GM18499 (cell line): ENCODE results near the gene OSBPL10.
A peak's percentile ranks its signal among the peaks of the same experiment; 100 is the strongest.

Experiments
- ATAC-seq: cut with Tn5 transposase; IDR thresholded peaks from one replicate; pipeline ENCODE4 v1.9.1; 2021; ENCODE audit warnings: moderate number of reproducible peaks; ENCODE audit not compliant: insufficient read depth, unreplicated experiment

The OSBPL10 gene

GRCh38 chr3:31929826-31930502 is 51.1 kb downstream of the OSBPL10 start:
- ATAC-seq, result no peak

GRCh38 chr3:31927811-31928210 is 53.3 kb downstream of the OSBPL10 start:
- ATAC-seq, result no peak

- ATAC-seq, result no peak
Observed at GRCh38 chr3:31926543-31926942, 54.5 kb downstream of the OSBPL10 start.

- ATAC-seq, result no peak
Observed at GRCh38 chr3:31925271-31925630, 55.8 kb downstream of the OSBPL10 start.

GRCh38 chr3:31924610-31925270 is 56.3 kb downstream of the OSBPL10 start:
- no peak for ATAC-seq

GRCh38 chr3:31922962-31923361 is 58.1 kb downstream of the OSBPL10 start:
- ATAC-seq, result no peak

GRCh38 chr3:31921837-31922236 is 59.2 kb downstream of the OSBPL10 start:
- no peak for ATAC-seq

GRCh38 chr3:31920310-31920709 is 60.8 kb downstream of the OSBPL10 start:
- ATAC-seq, result no peak

- ATAC-seq, result no peak
Observed at GRCh38 chr3:31919528-31919927, 61.5 kb downstream of the OSBPL10 start.

- peak; percentile 44 for ATAC-seq
Observed at GRCh38 chr3:31918179-31919150, 62.6 kb downstream of the OSBPL10 start.

- ATAC-seq, result peak; percentile 78
Observed at GRCh38 chr3:31917303-31918005, 63.6 kb downstream of the OSBPL10 start.

- ATAC-seq, result no peak
Observed at GRCh38 chr3:31911643-31912042, 69.4 kb downstream of the OSBPL10 start.

GRCh38 chr3:31911124-31911523 is 69.9 kb downstream of the OSBPL10 start:
- ATAC-seq, result no peak

- no peak for ATAC-seq
Observed at GRCh38 chr3:31909455-31909854, 71.6 kb downstream of the OSBPL10 start.

- ATAC-seq, result no peak
Observed at GRCh38 chr3:31908391-31909097, 72.5 kb downstream of the OSBPL10 start.

- ATAC-seq, result no peak
Observed at GRCh38 chr3:31906182-31906581, 74.9 kb downstream of the OSBPL10 start.

- no peak for ATAC-seq
Observed at GRCh38 chr3:31903686-31904431, 77.2 kb downstream of the OSBPL10 start.

- ATAC-seq, result no peak
Observed at GRCh38 chr3:31900583-31900982, 80.5 kb downstream of the OSBPL10 start.
